Prostate gland (tissue), 2 donors: ENCODE measurements around the gene MCCC1.

Source experiments
- POLR2A ChIP-seq: fragments of 450-650 bp; IDR thresholded peaks from one replicate; pipeline ENCODE4 v1.6.1; 2016; ENCODE audit warnings: antibody characterized with exemption, mild to moderate bottlenecking
- POLR2AphosphoS5 ChIP-seq: sonication (generic); formaldehyde crosslinking; IDR thresholded peaks from one replicate; pipeline ENCODE4 v1.6.1; 2017; ENCODE audit warnings: antibody characterized with exemption
- TF ChIP-seq, protein P1 (sequence below), 4 experiments: fragments of 200-600 bp in 2 of 4; fragments of 450-650 bp in 2 of 4; sonication (generic) in 2 of 4; IDR thresholded peaks; 1 replicate in 3 of 4; 2 replicates in 1 of 4; pipeline ENCODE4 v1.5.1; 2016 to 2019; ENCODE audit warnings: antibody characterized with exemption in 4 of 4, mild to moderate bottlenecking in 2 of 4, moderate library complexity in 2 of 4

DNA sequence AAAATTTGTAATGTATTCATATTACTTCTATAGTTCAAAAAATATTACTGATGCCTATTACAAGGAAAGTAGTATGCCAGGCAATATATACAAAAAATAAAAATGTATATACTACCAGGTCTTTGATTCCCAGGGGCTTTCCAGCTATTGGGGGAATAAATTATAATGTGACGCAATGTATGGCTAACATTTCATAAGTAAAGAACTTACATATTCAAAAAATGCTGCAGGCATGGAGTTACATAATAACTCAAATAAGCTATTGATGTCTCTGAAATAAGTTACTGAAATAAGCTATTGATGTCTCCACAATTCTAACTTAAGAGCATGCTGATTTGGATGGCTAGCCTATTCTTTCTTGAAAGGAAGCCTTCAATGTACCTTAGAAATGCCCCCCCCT is 30.2 kb downstream of the MCCC1 start:
- TF ChIP-seq, protein P1, sequence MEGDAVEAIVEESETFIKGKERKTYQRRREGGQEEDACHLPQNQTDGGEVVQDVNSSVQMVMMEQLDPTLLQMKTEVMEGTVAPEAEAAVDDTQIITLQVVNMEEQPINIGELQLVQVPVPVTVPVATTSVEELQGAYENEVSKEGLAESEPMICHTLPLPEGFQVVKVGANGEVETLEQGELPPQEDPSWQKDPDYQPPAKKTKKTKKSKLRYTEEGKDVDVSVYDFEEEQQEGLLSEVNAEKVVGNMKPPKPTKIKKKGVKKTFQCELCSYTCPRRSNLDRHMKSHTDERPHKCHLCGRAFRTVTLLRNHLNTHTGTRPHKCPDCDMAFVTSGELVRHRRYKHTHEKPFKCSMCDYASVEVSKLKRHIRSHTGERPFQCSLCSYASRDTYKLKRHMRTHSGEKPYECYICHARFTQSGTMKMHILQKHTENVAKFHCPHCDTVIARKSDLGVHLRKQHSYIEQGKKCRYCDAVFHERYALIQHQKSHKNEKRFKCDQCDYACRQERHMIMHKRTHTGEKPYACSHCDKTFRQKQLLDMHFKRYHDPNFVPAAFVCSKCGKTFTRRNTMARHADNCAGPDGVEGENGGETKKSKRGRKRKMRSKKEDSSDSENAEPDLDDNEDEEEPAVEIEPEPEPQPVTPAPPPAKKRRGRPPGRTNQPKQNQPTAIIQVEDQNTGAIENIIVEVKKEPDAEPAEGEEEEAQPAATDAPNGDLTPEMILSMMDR (IDR thresholded peaks at IDR 0.05) = no peak
- TF ChIP-seq POLR2A = no peak
- TF ChIP-seq POLR2AphosphoS5 = no peak
